ENCODE results near the gene ABL1.

The ABL1 gene

GRCh38 chr9:130918101-130918825 is 83.2 kb downstream of the ABL1 start:
- DNase-seq (ENCODE audit: low read depth, low spot score): no peak

DNA sequence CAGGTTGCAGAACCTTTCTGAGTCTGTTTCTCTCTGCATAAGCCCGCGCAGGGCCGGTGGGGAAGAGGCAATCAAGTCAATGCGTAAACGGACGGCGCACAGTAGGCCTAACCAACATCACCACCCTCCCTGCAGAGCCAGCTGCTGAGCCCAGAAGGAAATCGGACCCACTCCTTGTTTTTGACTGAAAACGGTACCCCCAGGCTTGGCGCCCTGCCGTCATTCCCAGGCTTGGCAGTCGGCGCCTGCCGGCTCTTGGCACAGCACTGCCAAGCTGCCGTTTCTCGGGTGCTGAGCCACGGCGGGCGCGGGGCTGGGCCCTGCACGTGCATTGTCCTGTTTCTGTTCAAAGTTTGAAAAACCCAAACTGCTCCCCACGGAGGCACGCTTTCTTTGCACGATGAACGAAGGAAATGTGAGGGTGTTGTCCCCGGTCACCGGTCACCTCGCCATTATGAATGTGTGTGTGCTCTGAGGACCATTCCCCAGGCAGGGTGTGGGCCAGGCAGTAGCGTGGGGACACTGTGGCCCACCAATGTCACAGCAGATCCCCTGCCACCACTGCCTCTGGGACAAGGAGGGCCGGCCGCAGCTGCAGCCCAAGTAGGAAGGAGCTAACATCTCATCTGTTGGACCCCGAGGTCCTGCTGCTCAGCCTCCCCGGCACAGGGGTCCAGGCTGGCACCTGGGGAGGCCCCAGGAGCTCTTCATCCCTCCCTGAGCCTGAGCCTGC is 83.9 kb downstream of the ABL1 start:
- DNase-seq (ENCODE audit: low read depth, low spot score): no peak

GRCh38 chr9:130919559-130920145 is 84.6 kb downstream of the ABL1 start:
- DNase-seq (ENCODE audit: low read depth, low spot score): no peak

- no peak for DNase-seq (ENCODE audit: low read depth, low spot score)
Measured at GRCh38 chr9:130920233-130920632, 85.2 kb downstream of the ABL1 start.

DNA sequence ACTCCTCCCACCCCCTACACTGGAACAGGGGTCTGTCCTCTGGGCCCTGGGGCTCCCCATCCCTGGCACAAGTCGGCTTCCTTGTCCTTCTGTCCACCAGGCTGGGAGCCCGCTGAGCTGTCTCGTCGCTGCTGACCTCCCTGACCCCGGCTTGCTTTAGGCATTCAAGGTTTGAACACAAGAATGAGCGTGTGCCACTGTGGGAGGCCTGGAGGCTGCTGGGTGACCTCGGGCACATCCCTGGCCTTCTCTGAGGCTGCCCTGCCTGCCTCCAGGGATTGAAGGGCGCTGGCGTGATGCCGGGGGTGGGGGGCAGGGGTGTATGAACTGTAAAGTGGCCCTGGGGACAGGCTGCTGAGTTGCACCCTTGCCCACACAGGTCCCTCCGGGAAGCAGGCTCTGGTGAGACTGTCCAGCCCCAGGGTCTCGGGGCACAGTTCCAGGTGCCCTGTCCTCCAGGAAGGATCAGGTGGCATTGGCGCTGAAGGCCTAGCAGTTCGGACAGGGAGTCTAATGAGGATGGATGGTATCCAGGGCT is 85.8 kb downstream of the ABL1 start:
- DNase-seq (ENCODE audit: low read depth, low spot score): no peak

DNA sequence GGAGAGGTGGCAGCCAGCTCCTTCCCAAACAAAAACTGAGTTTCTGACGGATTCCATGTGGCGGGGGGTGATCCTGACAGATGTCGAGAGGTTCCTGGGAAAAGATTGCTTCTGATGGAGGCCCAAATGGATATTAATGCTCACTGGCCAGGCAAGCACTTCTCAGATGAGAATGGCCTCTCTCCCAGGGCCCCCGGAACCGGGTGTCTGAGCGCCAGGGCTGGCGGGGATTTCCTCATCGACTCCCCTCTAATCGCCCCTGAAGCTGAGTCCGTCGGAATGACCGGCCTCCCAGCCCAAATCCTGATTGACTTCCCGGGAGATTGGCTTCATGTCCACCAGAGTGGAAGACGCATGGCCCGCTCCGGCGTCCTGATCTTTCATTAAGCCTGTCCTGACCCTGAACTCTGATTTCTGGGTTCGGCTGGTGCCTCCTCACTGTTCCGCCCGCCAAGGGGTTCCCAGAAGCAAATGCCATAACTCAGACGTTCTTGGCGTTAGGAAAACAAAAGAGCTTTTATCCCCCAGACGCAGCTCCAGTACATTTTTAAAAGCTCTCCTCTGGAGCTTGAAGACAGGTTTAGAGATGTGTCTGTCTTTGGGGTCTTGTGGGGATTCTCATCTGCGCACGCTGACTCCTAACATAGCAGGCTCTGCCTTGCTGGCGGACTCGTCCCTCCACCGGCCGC is 86.4 kb downstream of the ABL1 start:
- no peak for DNase-seq (ENCODE audit: low read depth, low spot score)

GRCh38 chr9:130921989-130922892 is 87.2 kb downstream of the ABL1 start:
- no peak for DNase-seq (ENCODE audit: low read depth, low spot score)

DNA sequence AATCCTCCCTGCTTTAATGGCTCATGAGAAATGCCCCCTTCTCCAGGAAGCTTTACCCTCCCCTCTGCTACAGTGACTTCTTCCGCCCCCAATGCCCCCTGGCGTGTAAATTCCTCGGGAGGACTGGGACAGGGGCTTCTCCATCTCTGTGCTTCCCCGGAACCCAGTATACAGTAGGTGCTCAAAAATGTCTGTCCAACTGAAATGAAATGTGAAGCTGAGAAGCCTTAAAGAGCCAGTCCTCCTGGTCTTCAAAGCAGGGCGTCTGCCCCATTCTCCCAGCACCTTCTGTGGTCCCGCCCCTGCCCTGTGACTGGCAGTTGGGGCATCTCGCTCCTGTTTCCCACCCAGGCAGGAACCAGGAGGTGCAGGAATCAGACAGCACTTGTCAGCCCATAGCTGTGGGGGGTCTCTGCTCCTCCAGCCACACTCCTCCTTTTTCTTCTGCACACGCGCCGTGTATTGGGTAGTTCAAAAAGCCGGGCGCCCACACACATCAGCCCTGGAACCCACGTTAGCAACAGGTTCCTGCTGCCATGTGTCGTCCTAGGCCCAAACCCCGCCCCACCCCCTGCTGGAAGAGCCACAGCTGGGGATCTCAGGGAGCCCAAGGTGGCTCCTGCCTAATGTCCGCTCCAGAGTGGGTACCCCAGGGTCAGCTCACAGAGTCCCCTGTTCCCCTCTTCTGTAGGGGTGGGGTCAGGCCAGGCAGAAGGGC is 88.0 kb downstream of the ABL1 start:
- DNase-seq (ENCODE audit: low read depth, low spot score): no peak

DNA sequence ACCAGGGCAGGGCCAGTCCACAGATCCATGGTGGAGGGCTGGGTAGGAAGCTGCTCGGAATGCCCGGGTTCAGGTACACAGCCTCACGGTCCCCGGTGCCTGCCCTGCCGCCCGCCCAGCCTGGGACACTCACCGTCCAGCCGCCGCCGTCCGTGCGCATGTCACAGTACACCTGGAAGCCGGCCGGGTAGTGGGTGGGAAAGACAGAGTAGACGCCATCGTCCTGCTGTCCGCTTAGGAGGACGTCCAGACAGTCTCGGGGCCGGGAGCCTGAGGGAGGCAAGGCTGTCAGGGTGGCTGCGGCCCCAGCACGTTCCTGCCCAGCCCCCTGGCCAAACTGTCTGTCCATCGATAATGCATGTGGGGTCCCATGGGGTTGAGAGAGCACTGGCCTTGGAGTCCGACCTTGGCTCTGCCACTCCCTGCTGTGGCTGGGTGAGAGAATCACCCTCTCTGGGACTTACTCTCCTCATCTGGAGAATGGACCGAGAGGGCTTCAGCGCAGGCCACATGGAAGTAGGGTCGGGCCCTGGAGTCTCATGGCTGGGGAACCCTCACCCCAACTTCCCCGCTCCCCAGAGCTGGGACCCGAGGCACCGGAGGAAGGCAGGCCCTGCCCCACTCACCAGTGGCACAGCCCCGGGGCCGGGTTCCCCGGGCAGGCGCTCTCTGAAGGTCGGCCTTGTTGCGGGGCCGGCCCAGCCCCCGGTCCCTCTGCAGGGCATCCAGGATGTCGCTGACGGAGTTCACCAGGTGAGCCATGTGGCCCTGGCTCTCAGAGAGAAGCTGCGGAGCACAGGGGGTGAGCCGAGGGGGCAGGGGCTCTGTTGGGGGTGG is 88.8 kb downstream of the ABL1 start:
- DNase-seq (ENCODE audit: low read depth, low spot score): no peak

DNA sequence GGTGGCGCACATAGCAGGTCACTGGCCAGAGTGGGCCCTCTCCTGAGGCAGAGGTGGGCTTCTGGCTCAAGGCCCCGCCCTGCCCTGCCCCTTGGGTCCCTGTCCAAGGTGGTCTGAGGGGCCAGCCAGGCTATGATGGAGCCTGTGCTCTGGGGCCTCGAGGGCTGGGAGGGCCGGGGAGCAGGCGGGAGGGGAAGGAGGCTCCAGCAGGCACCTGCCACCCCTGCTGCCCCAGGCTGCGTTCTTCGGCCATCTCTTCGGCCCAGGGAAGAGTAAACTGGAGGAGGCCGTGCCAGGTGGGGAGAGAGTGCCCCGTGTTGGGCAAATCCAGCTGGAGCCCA is 89.4 kb downstream of the ABL1 start:
- no peak for DNase-seq (ENCODE audit: low read depth, low spot score)

- no peak for DNase-seq (ENCODE audit: low read depth, low spot score)
Measured at GRCh38 chr9:130925050-130925678, 90.1 kb downstream of the ABL1 start.

DNA sequence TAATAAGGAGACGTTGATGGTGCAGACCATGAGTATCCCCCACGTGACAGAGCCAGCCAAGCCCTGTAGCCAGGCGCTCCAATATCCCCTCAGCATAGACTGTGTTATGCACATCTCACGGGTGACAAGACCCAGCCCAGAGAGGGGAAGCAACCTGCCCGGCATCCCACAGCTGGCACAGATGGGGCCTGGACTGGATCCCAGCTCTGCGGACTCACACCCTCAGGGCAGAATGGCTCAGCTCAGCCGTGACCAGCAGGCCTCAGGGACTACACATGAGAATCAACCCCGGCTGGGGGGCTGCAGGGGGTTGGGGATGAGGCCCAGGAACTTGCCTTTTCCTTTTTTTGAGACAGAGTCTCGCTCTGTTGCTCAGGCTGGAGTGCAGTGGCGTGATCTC is 92.3 kb downstream of the ABL1 start:
- DNase-seq (ENCODE audit: low read depth, low spot score): no peak

GRCh38 chr9:130927995-130928900 is 93.2 kb downstream of the ABL1 start:
- DNase-seq (ENCODE audit: low read depth, low spot score): no peak

- DNase-seq (ENCODE audit: low read depth, low spot score): no peak
Measured at GRCh38 chr9:130929571-130930038, 94.6 kb downstream of the ABL1 start.

- DNase-seq (ENCODE audit: low read depth, low spot score): no peak
Measured at GRCh38 chr9:130930132-130930803, 95.2 kb downstream of the ABL1 start.

- no peak for DNase-seq (ENCODE audit: low read depth, low spot score)
Measured at GRCh38 chr9:130930804-130931349, 95.8 kb downstream of the ABL1 start.
